Natural killer cell (primary cell): ENCODE measurements around the gene PDZRN4. TPM values are rescaled to one million over a fixed set of nuclear protein-coding genes. Genes with fewer than 3 reads are reported as not detected.

ENCODE experiments used
- ATAC-seq, 3 donors: fragments of 150-1000 bp in 2 of 3; fragments of 200-7000 bp in 1 of 3; cut with Tn5 transposase; 1 replicate in 1 of 3; 2 replicates in 2 of 3; pipeline ENCODE4 v1.10.0; 2021; ENCODE audit warnings: mild to moderate bottlenecking in 2 of 3, moderate library complexity in 2 of 3
- DNase-seq, 2 donors: peaks; one replicate each; pipeline versions ENCODE4 v3.0.0 to v3.0.0-alpha.2; 2013 to 2021; ENCODE audit warnings: mixed read lengths in 1 of 2
- H3K27ac ChIP-seq: one replicate; pipeline ENCODE4 v1.5.1; 2013; ENCODE audit warnings: mild to moderate bottlenecking, low read length
- H3K27me3 ChIP-seq: one replicate; pipeline ENCODE4 v1.6.1; 2013; ENCODE audit warnings: low read length; ENCODE audit not compliant: control insufficient read depth, insufficient read depth
- H3K36me3 ChIP-seq: one replicate; pipeline ENCODE4 v1.6.1; 2013; ENCODE audit warnings: low read length; ENCODE audit not compliant: control insufficient read depth, insufficient read depth
- H3K4me1 ChIP-seq: one replicate; pipeline ENCODE4 v1.6.1; 2013; ENCODE audit warnings: low read length; ENCODE audit not compliant: control insufficient read depth, insufficient read depth
- H3K4me3 ChIP-seq: one replicate; pipeline ENCODE4 v1.5.1; 2013; ENCODE audit warnings: low read length
- H3K9me3 ChIP-seq: one replicate; pipeline ENCODE4 v1.6.1; 2013; ENCODE audit warnings: low read length; ENCODE audit not compliant: control insufficient read depth, insufficient read depth
- H3K27ac Mint-ChIP-seq, 2 donors: one replicate each; pipeline ENCODE4 v1.8.0; 2022; ENCODE audit warnings: mild to moderate bottlenecking in 2 of 2, mixed read lengths in 2 of 2, moderate library complexity in 1 of 2
- H3K27me3 Mint-ChIP-seq, 2 donors: one replicate each; pipeline ENCODE4 v1.8.0; 2022; ENCODE audit warnings: low read depth in 2 of 2, mixed read lengths in 2 of 2
- H3K36me3 Mint-ChIP-seq: one replicate; pipeline ENCODE4 v1.8.0; 2022; ENCODE audit warnings: mixed read lengths
- H3K4me1 Mint-ChIP-seq, 2 donors: one replicate each; pipeline ENCODE4 v1.8.0; 2022; ENCODE audit warnings: mixed read lengths in 2 of 2
- H3K4me3 Mint-ChIP-seq: one replicate; pipeline ENCODE4 v1.8.0; 2022; ENCODE audit warnings: mild to moderate bottlenecking, moderate library complexity, mixed read lengths
- H3K9me3 Mint-ChIP-seq, 2 donors: one replicate each; pipeline ENCODE4 v1.8.0; 2022; ENCODE audit warnings: mixed read lengths in 2 of 2
- WGBS: methylation state at CpG from one replicate; pipeline ENCODE4 v1.1.7; 2013; ENCODE audit warnings: missing lambda C conversion rate; ENCODE audit not compliant: insufficient coverage; 5-methylcytosine and 5-hydroxymethylcytosine counted together
- intact Hi-C: fragments of 100-400 bp; cut with micrococcal nuclease; formaldehyde crosslinking; loops from one replicate; pipeline ENCODE4 v1.14.2; 2022
- total RNA-seq, 4 donors: library from RNA; stranded (reverse); fragments of 120-200 nt in 1 of 4; gene quantifications; one replicate each; pipeline versions ENCODE4 v1.2.3 to v1.2.4, GENCODE V29; 2013 to 2022
- TF ChIP-seq, protein P1 (sequence below): fragments of 200-600 bp; IDR thresholded peaks from one replicate; pipeline ENCODE4 v1.8.0; 2022; ENCODE audit warnings: antibody characterized with exemption

Gene PDZRN4
- total RNA-seq, 3 donors from 2014 or later (not counting 1 experiment from before 2014, with no cell fraction given): not detected

DNA sequence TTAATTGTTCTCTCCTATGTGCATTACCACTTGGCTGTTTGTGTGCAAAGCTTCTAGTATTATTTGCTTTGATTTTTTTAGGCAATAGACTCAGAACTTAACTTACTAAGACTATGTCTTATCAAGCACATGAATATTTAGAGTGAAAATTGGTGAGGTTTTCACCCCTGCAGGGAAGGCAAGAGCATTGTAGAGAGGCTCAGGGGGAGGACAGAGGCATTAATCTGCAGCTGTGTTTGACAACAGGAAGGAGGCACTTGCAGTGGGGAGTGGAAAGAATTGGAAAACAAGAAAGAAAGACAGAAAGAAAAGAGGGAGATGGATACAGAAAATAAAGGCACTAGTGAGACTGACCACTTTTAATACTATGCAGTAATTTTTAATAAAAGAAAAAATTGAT lies 431.6 kb downstream of the PDZRN4 start:
- Mint-ChIP-seq H3K9me3 (peaks cover 9 to 12% of the 10 kb centered on the region in 2 donors), H3K4me3 (no peak overlapping the region), H3K4me1 (no peaks in the 10 kb centered on the region), H3K27me3 (no peaks in the 10 kb centered on the region), H3K36me3 (no peaks in the 10 kb centered on the region), H3K27ac (no peak overlapping the region)
- H3K36me3 ChIP-seq: no peaks in the 10 kb centered on the region
- intact Hi-C loops: no loop called here
- H3K9me3 ChIP-seq: no peaks in the 10 kb centered on the region
- H3K27me3 ChIP-seq: no peaks in the 10 kb centered on the region
- no peak overlapping the region for H3K4me3 ChIP-seq
- no peaks in the 10 kb centered on the region for H3K4me1 ChIP-seq
- no peak for ATAC-seq
- TF ChIP-seq, protein P1, sequence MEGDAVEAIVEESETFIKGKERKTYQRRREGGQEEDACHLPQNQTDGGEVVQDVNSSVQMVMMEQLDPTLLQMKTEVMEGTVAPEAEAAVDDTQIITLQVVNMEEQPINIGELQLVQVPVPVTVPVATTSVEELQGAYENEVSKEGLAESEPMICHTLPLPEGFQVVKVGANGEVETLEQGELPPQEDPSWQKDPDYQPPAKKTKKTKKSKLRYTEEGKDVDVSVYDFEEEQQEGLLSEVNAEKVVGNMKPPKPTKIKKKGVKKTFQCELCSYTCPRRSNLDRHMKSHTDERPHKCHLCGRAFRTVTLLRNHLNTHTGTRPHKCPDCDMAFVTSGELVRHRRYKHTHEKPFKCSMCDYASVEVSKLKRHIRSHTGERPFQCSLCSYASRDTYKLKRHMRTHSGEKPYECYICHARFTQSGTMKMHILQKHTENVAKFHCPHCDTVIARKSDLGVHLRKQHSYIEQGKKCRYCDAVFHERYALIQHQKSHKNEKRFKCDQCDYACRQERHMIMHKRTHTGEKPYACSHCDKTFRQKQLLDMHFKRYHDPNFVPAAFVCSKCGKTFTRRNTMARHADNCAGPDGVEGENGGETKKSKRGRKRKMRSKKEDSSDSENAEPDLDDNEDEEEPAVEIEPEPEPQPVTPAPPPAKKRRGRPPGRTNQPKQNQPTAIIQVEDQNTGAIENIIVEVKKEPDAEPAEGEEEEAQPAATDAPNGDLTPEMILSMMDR: no peak
- no peak overlapping the region for H3K27ac ChIP-seq
- DNase-seq: no peak

DNA sequence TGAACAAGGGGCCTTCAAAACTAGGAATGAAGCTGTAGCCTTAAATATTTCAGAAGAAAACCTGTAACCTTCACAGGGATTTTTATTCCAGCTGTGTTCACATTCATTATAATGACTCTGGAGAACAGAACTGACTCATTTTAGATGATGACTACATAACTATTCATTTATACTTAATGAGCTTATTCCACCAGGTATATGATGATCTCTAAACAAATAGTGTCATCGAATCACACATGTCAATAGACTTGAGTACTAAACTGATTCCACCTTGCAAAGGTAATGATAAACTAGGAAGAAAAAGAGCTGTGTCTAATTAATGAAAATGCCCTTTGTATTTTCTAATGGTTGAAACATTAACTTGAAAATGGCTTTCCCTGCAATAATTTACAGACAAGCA lies 433.2 kb downstream of the PDZRN4 start:
- intact Hi-C loops: no loop called here
- Histone ChIP-seq H3K4me3 (no peak overlapping the region), H3K27ac (no peak overlapping the region), H3K36me3 (no peaks in the 10 kb centered on the region), H3K4me1 (no peaks in the 10 kb centered on the region), H3K9me3 (no peaks in the 10 kb centered on the region), H3K27me3 (no peaks in the 10 kb centered on the region)
- peaks cover 13 to 15% of the 10 kb centered on the region in 2 donors for H3K9me3 Mint-ChIP-seq
- DNase-seq: no peak
- ATAC-seq: no peak
- no peaks in the 10 kb centered on the region for H3K36me3 Mint-ChIP-seq
- no peak overlapping the region for H3K4me3 Mint-ChIP-seq
- H3K27ac Mint-ChIP-seq: no peak overlapping the region
- H3K4me1 Mint-ChIP-seq: no peaks in the 10 kb centered on the region
- no peaks in the 10 kb centered on the region for H3K27me3 Mint-ChIP-seq
- TF ChIP-seq, protein P1: no peak
- WGBS: no CpG with 5 or more reads among the region's 1 CpG
